H1 (cell line): ENCODE measurements around the gene DDX42. TPM values are rescaled to one million over a fixed set of nuclear protein-coding genes. Genes with fewer than 3 reads are reported as not detected.

Experiments
- CTCF ChIA-PET: fragments of 300-600 bp; sonication (Branson Sonifier 250); formaldehyde crosslinking; loops from one replicate; lab custom pipeline; 2021; ENCODE audit not compliant: partially characterized antibody; lab: Charles Lee
- POLR2A ChIA-PET: fragments of 300-600 bp; sonication (Branson Sonifier 250); formaldehyde crosslinking; loops from one replicate; lab custom pipeline; 2021; ENCODE audit warnings: inconsistent platforms; ENCODE audit not compliant: partially characterized antibody; lab: Charles Lee
- DNase-seq, 2 experiments: peaks; one replicate each; pipeline versions ENCODE4 v3.0.0 to v3.0.0-alpha.2; 2010 to 2022; ENCODE audit warnings: low spot score in 2 of 2, low read depth in 1 of 2, mixed read lengths in 1 of 2
- FAIRE-seq: peaks from 2 replicates; lab custom pipeline; 2011; peaks lifted over from hg19 to GRCh38; lab: Jason Lieb, UNC
- H2AFZ ChIP-seq: 2 replicates; pipeline ENCODE4 v1.8.1; 2012; ENCODE audit warnings: low read length, inconsistent platforms
- H2AK5ac ChIP-seq: 2 replicates; pipeline ENCODE4 v1.6.1; 2013; ENCODE audit warnings: low read depth, low read length
- H2BK120ac ChIP-seq: replicated peaks from 2 replicates; pipeline ENCODE3; 2013; ENCODE audit warnings: low read depth, low read length, inconsistent platforms
- H2BK12ac ChIP-seq: 2 replicates; pipeline ENCODE4 v1.6.1; 2013; ENCODE audit warnings: low read depth, low read length
- H2BK15ac ChIP-seq: 2 replicates; pipeline ENCODE4 v1.6.1; 2013; ENCODE audit warnings: low read length
- H2BK20ac ChIP-seq: 2 replicates; pipeline ENCODE4 v1.6.1; 2013; ENCODE audit warnings: low read length
- H2BK5ac ChIP-seq: 2 replicates; pipeline ENCODE4 v1.6.1; 2013; ENCODE audit warnings: low read depth, low read length
- H3K14ac ChIP-seq: 2 replicates; pipeline ENCODE4 v1.6.1; 2013; ENCODE audit warnings: inconsistent platforms; ENCODE audit not compliant: insufficient read length
- H3K18ac ChIP-seq: 2 replicates; pipeline ENCODE4 v1.6.1; 2013; ENCODE audit warnings: low read length; ENCODE audit errors: extremely low read depth
- H3K23ac ChIP-seq: 2 replicates; pipeline ENCODE4 v1.6.1; 2013; ENCODE audit warnings: inconsistent platforms; ENCODE audit not compliant: insufficient read length
- H3K23me2 ChIP-seq: 2 replicates; pipeline ENCODE4 v1.6.1; 2013; ENCODE audit warnings: low read depth, low read length
- H3K27ac ChIP-seq: 2 replicates; pipeline ENCODE4 v1.6.1; 2011; ENCODE audit warnings: low read depth, low read length, inconsistent platforms
- H3K27me3 ChIP-seq, 4 experiments: replicated peaks in 1 of 4; 1 replicate in 1 of 4; 2 replicates in 3 of 4; pipeline versions ENCODE4 v1.6.1 to v1.8.1; 2011 to 2013; ENCODE audit warnings: low read length in 3 of 4, mild to moderate bottlenecking in 3 of 4, inconsistent platforms in 2 of 4, mixed read lengths in 2 of 4, moderate library complexity in 1 of 4; ENCODE audit not compliant: control insufficient read depth in 3 of 4, insufficient read depth in 3 of 4; ENCODE audit errors: extremely low read depth in 1 of 4
- H3K36me3 ChIP-seq, 4 experiments: 2 replicates each; pipeline versions ENCODE4 v1.6.1 to v1.8.1; 2011 to 2013; ENCODE audit warnings: mild to moderate bottlenecking in 4 of 4, low read length in 3 of 4, moderate library complexity in 2 of 4, control low read depth in 1 of 4, inconsistent platforms in 1 of 4; ENCODE audit not compliant: insufficient read depth in 4 of 4, control insufficient read depth in 2 of 4
- H3K4ac ChIP-seq: replicated peaks from 2 replicates; pipeline ENCODE3; 2013; ENCODE audit warnings: low read length, low read depth, mixed read lengths, inconsistent platforms; ENCODE audit not compliant: insufficient read length
- H3K4me1 ChIP-seq, 4 experiments: replicated peaks in 1 of 4; 1 replicate in 1 of 4; 2 replicates in 3 of 4; pipeline versions ENCODE4 v1.6.1 to v1.8.1; 2011 to 2013; ENCODE audit warnings: low read length in 3 of 4, inconsistent platforms in 2 of 4, mixed read lengths in 1 of 4; ENCODE audit not compliant: insufficient read depth in 4 of 4, control insufficient read depth in 3 of 4
- H3K4me2 ChIP-seq, 2 experiments: 2 replicates each; pipeline versions ENCODE4 v1.6.1 to v1.8.1; 2011 to 2013; ENCODE audit warnings: low read depth in 2 of 2, low read length in 2 of 2, control low read depth in 1 of 2, inconsistent platforms in 1 of 2, mild to moderate bottlenecking in 1 of 2; ENCODE audit not compliant: insufficient read depth in 1 of 2
- H3K4me3 ChIP-seq, 4 experiments: fragments of 200-600, 300-600 bp in 1 of 4; sonication (generic), shearing (Covaris generic), sonication (Bioruptor Twin) in 1 of 4; 2 replicates each; pipeline versions ENCODE4 v1.5.1 to v1.8.1; 2011 to 2016; ENCODE audit warnings: low read length in 4 of 4, low read depth in 3 of 4, control low read depth in 2 of 4, inconsistent platforms in 2 of 4, mild to moderate bottlenecking in 2 of 4, mixed read lengths in 1 of 4, moderate library complexity in 1 of 4; ENCODE audit not compliant: insufficient read depth in 2 of 4; ENCODE audit errors: extremely low read depth in 1 of 4
- H3K56ac ChIP-seq: replicated peaks from 2 replicates; pipeline ENCODE3; 2013; ENCODE audit warnings: low read depth, mild to moderate bottlenecking, mixed read lengths, low read length, inconsistent platforms; ENCODE audit not compliant: insufficient read length
- H3K79me1 ChIP-seq: 2 replicates; pipeline ENCODE4 v1.6.1; 2013; ENCODE audit warnings: low read depth, low read length, control low read depth
- H3K79me2 ChIP-seq, 2 experiments: 2 replicates each; pipeline versions ENCODE4 v1.6.1 to v1.8.1; 2012 to 2013; ENCODE audit warnings: low read length in 2 of 2, mild to moderate bottlenecking in 2 of 2, inconsistent platforms in 1 of 2; ENCODE audit not compliant: insufficient read depth in 2 of 2, control insufficient read depth in 1 of 2
- H3K9ac ChIP-seq, 4 experiments: replicated peaks in 1 of 4; 1 replicate in 1 of 4; 2 replicates in 3 of 4; pipeline versions ENCODE4 v1.6.1 to v1.8.1; 2011 to 2013; ENCODE audit warnings: low read depth in 3 of 4, low read length in 3 of 4, control low read depth in 2 of 4, mild to moderate bottlenecking in 2 of 4, moderate library complexity in 2 of 4, inconsistent platforms in 1 of 4; ENCODE audit errors: extremely low read depth in 1 of 4
- H3K9me3 ChIP-seq, 2 experiments: 2 replicates each; pipeline versions ENCODE4 v1.6.1 to v1.8.1; 2012 to 2013; ENCODE audit warnings: mild to moderate bottlenecking in 2 of 2, moderate library complexity in 2 of 2, control low read depth in 1 of 2, inconsistent platforms in 1 of 2, low read depth in 1 of 2, low read length in 1 of 2, mixed read lengths in 1 of 2; ENCODE audit not compliant: insufficient read depth in 2 of 2
- H4K20me1 ChIP-seq, 2 experiments: replicated peaks in 1 of 2; 2 replicates each; pipeline versions ENCODE3 to v1.8.1; 2011 to 2013; ENCODE audit warnings: inconsistent platforms in 2 of 2, low read length in 2 of 2, mild to moderate bottlenecking in 1 of 2; ENCODE audit not compliant: insufficient read depth in 2 of 2, control insufficient read depth in 1 of 2
- H4K5ac ChIP-seq: 2 replicates; pipeline ENCODE4 v1.6.1; 2013; ENCODE audit warnings: low read length, low read depth, mixed read lengths, inconsistent platforms; ENCODE audit not compliant: insufficient read length
- H4K8ac ChIP-seq: 2 replicates; pipeline ENCODE4 v1.8.0; 2013; ENCODE audit warnings: mild to moderate bottlenecking, moderate library complexity, low read length, inconsistent platforms; ENCODE audit not compliant: insufficient read depth; ENCODE audit errors: extremely low read depth
- H4K91ac ChIP-seq: replicated peaks from 2 replicates; pipeline ENCODE3; 2013; ENCODE audit warnings: low read length, mixed read lengths, inconsistent platforms; ENCODE audit not compliant: insufficient read length
- ASH2L ChIP-seq: fragments of 200-600, 300-600 bp; sonication (generic); IDR thresholded peaks from one replicate; pipeline ENCODE4 v1.7.1; 2017; ENCODE audit warnings: low read length
- CTCF ChIP-seq, 3 experiments: IDR thresholded peaks; 1 replicate in 2 of 3; 2 replicates in 1 of 3; pipeline versions ENCODE4 v1.5.1 to v1.6.1; 2011; ENCODE audit warnings: low read length in 3 of 3, mild to moderate bottlenecking in 3 of 3, inconsistent platforms in 2 of 3, low read depth in 1 of 3, moderate library complexity in 1 of 3; ENCODE audit not compliant: insufficient read depth in 1 of 3; ENCODE audit errors: control extremely low read depth in 1 of 3
- KDM1A ChIP-seq: fragments of 200-600, 300-600 bp; sonication (generic); IDR thresholded peaks from 2 replicates; pipeline ENCODE4 v1.7.1; 2016; ENCODE audit warnings: mild to moderate bottlenecking, low read length, borderline replicate concordance
- RAD21 ChIP-seq, 2 experiments: IDR thresholded peaks in 1 of 2; conservative IDR thresholded peaks in 1 of 2; 2 replicates each; pipeline ENCODE4 v1.6.1; 2011; ENCODE audit warnings: low read depth in 2 of 2, low read length in 2 of 2, improper control_type of control experiment in 1 of 2, inconsistent platforms in 1 of 2, mild to moderate bottlenecking in 1 of 2, moderate library complexity in 1 of 2
- TBP ChIP-seq: IDR thresholded peaks from 2 replicates; pipeline ENCODE4 v1.6.1; 2011; ENCODE audit warnings: low read depth, low read length, improper control_type of control experiment
- WGBS, 2 experiments: shearing (Covaris generic) in 1 of 2; methylation state at CpG; one replicate each; pipeline versions ENCODE4 v1.1.6 to v1.1.7; 2013 to 2015; ENCODE audit warnings: low lambda C conversion rate in 2 of 2, mixed read lengths in 2 of 2, inconsistent platforms in 1 of 2, low coverage in 1 of 2, missing lambda C conversion rate in 1 of 2; ENCODE audit not compliant: insufficient replicate concordance in 2 of 2, insufficient coverage in 1 of 2, insufficient read length in 1 of 2; ENCODE audit errors: extremely low coverage in 1 of 2, missing lambda C conversion rate in 1 of 2; 5-methylcytosine and 5-hydroxymethylcytosine counted together
- polyA plus RNA-seq, 7 experiments: library from polyadenylated mRNA; depleted of rRNA in 3 of 7; stranded (reverse) in 5 of 7; unstranded in 2 of 7; fragments of >200 nt in 5 of 7; fragments of 200-250 nt in 2 of 7; gene quantifications; 1 replicate in 5 of 7; 2 replicates in 1 of 7; 4 replicates in 1 of 7; pipeline versions ENCODE4 v1.2.1 to v1.2.3, GENCODE V29; 2011 to 2013; ENCODE audit warnings: missing spikeins in 2 of 7, mixed read lengths in 2 of 7
- total RNA-seq: library from RNA; stranded (reverse); fragmentation: NEBNext Ultra II Directional; extraction: Animal tissue kit (Norgen Biotek cat#: 25700); gene quantifications from 2 replicates; pipeline ENCODE4 v1.2.1, GENCODE V29; 2021

Gene DDX42
- total and polyA plus RNA-seq, 2 of the 8 experiments (the other 6 are each of a cell fraction or from before 2014, with no cell fraction given) = 40.6 to 114 TPM

GRCh38 chr17:63783522-63783921, 9.6 kb downstream of the DDX42 start:
- POLR2A ChIA-PET = interaction anchor here (0.8 to 24.4 kb wide), 6 partner anchors 10 to 41 kb away, joined by 3 to 481 read pairs (median 8); partner anchors contain the start of genes CCDC47, DDX42, FTSJ3 and PSMC5
- no peak for TF ChIP-seq ASH2L
- no peak for TF ChIP-seq TBP
- TF ChIP-seq KDM1A = no peak
- no peak for TF ChIP-seq CTCF (IDR thresholded peaks at IDR 0.05; ENCODE audit: control extremely low read depth in 1 of 3, insufficient read depth in 1 of 3, low read depth in 1 of 3, low read length in 3 of 3)
- no peak for TF ChIP-seq RAD21 (IDR thresholded peaks at IDR 0.05 in 1 of 2, conservative IDR thresholded peaks at IDR 0.05 in 1 of 2; ENCODE audit: low read depth in 2 of 2, low read length in 2 of 2)
- peaks cover 11 to 14% of the 10 kb centered on the region in 2 experiments for H4K20me1 ChIP-seq
- H2BK15ac ChIP-seq = no peak overlapping the region
- H3K23ac ChIP-seq = no peak overlapping the region
- no peak overlapping the region for H2BK5ac ChIP-seq
- H2BK12ac ChIP-seq = no peak overlapping the region
- WGBS, 2 experiments = 79% methylated on average over 6 of the region's 6 CpGs; no CpG with 5 or more reads in 1 of the 2 experiments
- H3K27me3 ChIP-seq = no peaks in the 10 kb centered on the region
- no peaks in the 10 kb centered on the region for H3K4me1 ChIP-seq
- H2AFZ ChIP-seq = no peak overlapping the region
- H2AK5ac ChIP-seq = no peak overlapping the region
- H4K8ac ChIP-seq = no peak overlapping the region
- peaks cover 4% of the 10 kb centered on the region; the same call in 1 of the 2 replicates for H3K79me1 ChIP-seq
- CTCF ChIA-PET = interaction anchor here (1.1 to 2.3 kb wide), 2 partner anchors 9 to 47 kb away, joined by 3 to 10 read pairs; partner anchors contain the start of gene DDX42
- DNase-seq (no peak), FAIRE-seq (no peak)
- peaks cover 8 to 53% (median 28%) of the 10 kb centered on the region in 4 experiments for H3K36me3 ChIP-seq
- no peak overlapping the region for H3K4me3 ChIP-seq
- no peak overlapping the region for H3K14ac ChIP-seq
- H3K27ac ChIP-seq = no peak overlapping the region
- H3K4me2 ChIP-seq = no peak overlapping the region
- no peak overlapping the region for H4K5ac ChIP-seq
- no peak overlapping the region for H2BK20ac ChIP-seq
- no peak overlapping the region for H3K9ac ChIP-seq
- H4K91ac ChIP-seq = no peak overlapping the region
- no peak overlapping the region for H3K4ac ChIP-seq
- H3K18ac ChIP-seq = no peak overlapping the region
- H3K79me2 ChIP-seq = peaks cover 26 to 85% of the 10 kb centered on the region in 2 experiments
- no peaks in the 10 kb centered on the region for H3K9me3 ChIP-seq
- no peaks in the 10 kb centered on the region; the same call in 1 of the 2 replicates for H3K23me2 ChIP-seq
- H3K56ac ChIP-seq = no peak overlapping the region
- no peak overlapping the region for H2BK120ac ChIP-seq
